Endothelial cell of umbilical vein (primary cell): ENCODE data around the gene LEAP2. TPM values are rescaled to one million over a fixed set of nuclear protein-coding genes. Genes with fewer than 3 reads are reported as not detected.

Source experiments
- BruUV-seq: library from RNA; stranded (reverse); fragments of 400-500 nt; replicated peaks from 2 replicates; lab custom pipeline; 2021; lab: Mats Ljungman, UMichigan
- CTCF ChIA-PET: fragments of 300-600, 350-600 bp; sonication (Branson Sonifier 250); formaldehyde crosslinking; loops from one replicate; lab custom pipeline; 2021; ENCODE audit warnings: antibody characterized with exemption, inconsistent platforms; lab: Charles Lee
- POLR2A ChIA-PET: fragments of 300-600, 350-600 bp; sonication (Branson Sonifier 250); formaldehyde crosslinking; loops from one replicate; lab custom pipeline; 2021; ENCODE audit warnings: antibody characterized with exemption, inconsistent platforms; lab: Charles Lee
- DNase-seq: peaks from one replicate; pipeline ENCODE4 v3.0.0-alpha.2; 2011; ENCODE audit warnings: low read depth, low spot score
- FAIRE-seq: peaks from 2 replicates; lab custom pipeline; 2011; peaks lifted over from hg19 to GRCh38; lab: Jason Lieb, UNC
- H2AFZ ChIP-seq: 2 replicates; pipeline ENCODE4 v1.6.0; 2012; ENCODE audit warnings: low read depth, low read length, control low read depth, inconsistent platforms
- H3K27ac ChIP-seq: 2 replicates; pipeline ENCODE4 v1.5.1; 2011; ENCODE audit warnings: low read depth, mild to moderate bottlenecking, control low read depth, low read length, moderate library complexity; ENCODE audit not compliant: insufficient read depth
- H3K27me3 ChIP-seq, 2 experiments: 2 replicates each; pipeline versions ENCODE4 v1.6.0 to v1.6.1; 2011; ENCODE audit warnings: low read length in 2 of 2, mixed read lengths in 1 of 2; ENCODE audit not compliant: control insufficient read depth in 2 of 2, insufficient read depth in 2 of 2
- H3K36me3 ChIP-seq, 2 experiments: 2 replicates in 1 of 2; 3 replicates in 1 of 2; pipeline ENCODE4 v1.5.1; 2011; ENCODE audit warnings: low read length in 2 of 2, mild to moderate bottlenecking in 1 of 2, moderate library complexity in 1 of 2; ENCODE audit not compliant: control insufficient read depth in 2 of 2, insufficient read depth in 2 of 2; ENCODE audit errors: extremely low read depth in 1 of 2
- H3K4me1 ChIP-seq: 3 replicates; pipeline ENCODE4 v1.5.1; 2011; ENCODE audit warnings: mild to moderate bottlenecking, low read length; ENCODE audit not compliant: control insufficient read depth, insufficient read depth; ENCODE audit errors: extremely low read depth
- H3K4me2 ChIP-seq: 2 replicates; pipeline ENCODE4 v1.6.1; 2011; ENCODE audit warnings: low read length, control low read depth, mixed read lengths; ENCODE audit not compliant: insufficient read depth
- H3K4me3 ChIP-seq, 3 experiments: fragments of 200-600 bp in 1 of 3; sonication (generic), shearing (Covaris generic) in 1 of 3; replicated peaks in 1 of 3; 2 replicates each; pipeline ENCODE4 v1.5.1; 2011 to 2016; ENCODE audit warnings: control low read depth in 3 of 3, low read length in 3 of 3, mild to moderate bottlenecking in 2 of 3, inconsistent platforms in 1 of 3, low read depth in 1 of 3, moderate library complexity in 1 of 3; ENCODE audit not compliant: insufficient read depth in 1 of 3
- H3K79me2 ChIP-seq: 2 replicates; pipeline ENCODE4 v1.6.0; 2012; ENCODE audit warnings: low read length, inconsistent platforms; ENCODE audit not compliant: control insufficient read depth, insufficient read depth
- H3K9ac ChIP-seq: replicated peaks from 2 replicates; pipeline ENCODE3; 2011; ENCODE audit warnings: low read length, control low read depth; ENCODE audit not compliant: insufficient read depth; ENCODE audit errors: extremely low read depth
- H3K9me1 ChIP-seq: replicated peaks from 3 replicates; pipeline ENCODE4 v1.6.0; 2011; ENCODE audit warnings: mild to moderate bottlenecking, low read length; ENCODE audit not compliant: control insufficient read depth, insufficient read depth; ENCODE audit errors: extremely low read depth
- H3K9me3 ChIP-seq: replicated peaks from 2 replicates; pipeline ENCODE4 v1.5.1; 2012; ENCODE audit warnings: low read length, inconsistent platforms; ENCODE audit not compliant: control insufficient read depth, insufficient read depth
- H4K20me1 ChIP-seq: replicated peaks from 2 replicates; pipeline ENCODE3; 2011; ENCODE audit warnings: mild to moderate bottlenecking, low read length; ENCODE audit not compliant: control insufficient read depth, insufficient read depth; ENCODE audit errors: extremely low read depth
- CTCF ChIP-seq, 2 donors: IDR thresholded peaks; 1 replicate in 1 of 2; 2 replicates in 1 of 2; pipeline ENCODE4 v1.5.1; 2011; ENCODE audit warnings: low read length in 2 of 2, mild to moderate bottlenecking in 2 of 2, moderate library complexity in 2 of 2, control low read depth in 1 of 2, inconsistent platforms in 1 of 2, low read depth in 1 of 2; ENCODE audit not compliant: insufficient read depth in 1 of 2; ENCODE audit errors: extremely low read depth in 1 of 2
- EZH2 ChIP-seq: IDR thresholded peaks from 2 replicates; pipeline ENCODE4 v1.6.1; 2012; ENCODE audit warnings: borderline replicate concordance, low read depth, mild to moderate bottlenecking, moderate library complexity, low read length, inconsistent platforms; ENCODE audit not compliant: severe bottlenecking
- FOS ChIP-seq: IDR thresholded peaks from 2 replicates; pipeline ENCODE4 v1.6.1; 2011; ENCODE audit warnings: mild to moderate bottlenecking, low read length, moderate library complexity, borderline replicate concordance; ENCODE audit not compliant: insufficient read depth
- GATA2 ChIP-seq: IDR thresholded peaks from 2 replicates; pipeline ENCODE4 v1.7.0; 2011; ENCODE audit warnings: low read depth, mild to moderate bottlenecking, moderate library complexity, mixed read lengths, low read length; ENCODE audit not compliant: insufficient read length, insufficient read depth
- JUN ChIP-seq: IDR thresholded peaks from 2 replicates; pipeline ENCODE4 v1.6.1; 2011; ENCODE audit warnings: borderline replicate concordance, low read depth; ENCODE audit not compliant: insufficient read length, insufficient read depth
- MAX ChIP-seq: IDR thresholded peaks from 2 replicates; pipeline ENCODE4 v1.6.1; 2011; ENCODE audit not compliant: insufficient read depth, insufficient read length
- MYC ChIP-seq: IDR thresholded peaks from one replicate; pipeline ENCODE4 v1.6.1; 2011; ENCODE audit warnings: mild to moderate bottlenecking, low read depth, low read length
- POLR2A ChIP-seq: IDR thresholded peaks from 2 replicates; pipeline ENCODE4 v1.6.1; 2012; ENCODE audit warnings: low read depth, mild to moderate bottlenecking, control low read depth, low read length
- POLR2AphosphoS5 ChIP-seq: IDR thresholded peaks from 2 replicates; pipeline ENCODE4 v1.6.1; 2012; ENCODE audit warnings: low read depth, mild to moderate bottlenecking, control low read depth, low read length, moderate library complexity; ENCODE audit not compliant: insufficient read depth
- dilution Hi-C: fragments of 300-500 bp; cut with MboI; formaldehyde crosslinking; loops from one replicate; pipeline ENCODE4 v1.15.0; 2019; ENCODE audit warnings: low sequenced_read_pairs; ENCODE audit not compliant: extremely low pct_ligation_motif_present
- intact Hi-C: fragments of 100-400 bp; cut with micrococcal nuclease; formaldehyde crosslinking; loops from one replicate; pipeline ENCODE4 v1.10.0; 2022
- polyA plus RNA-seq, 4 experiments: library from polyadenylated mRNA; depleted of rRNA in 3 of 4; stranded (reverse) in 3 of 4; unstranded in 1 of 4; fragments of >200 nt; gene quantifications; 2 replicates each; pipeline versions ENCODE4 v1.2.1 to v1.2.3, GENCODE V29; 2011 to 2012; ENCODE audit warnings: missing spikeins in 1 of 4
- total RNA-seq: library from RNA; stranded (reverse); gene quantifications from 2 replicates; pipeline ENCODE4 v1.2.3, GENCODE V29; 2021

Gene LEAP2
- total and polyA plus RNA-seq, 2 donors (not counting 3 experiments of a cell fraction or from before 2014, with no cell fraction given) = 0.37 to 0.40 TPM

- CTCF ChIA-PET = interaction anchor here (0.8 kb wide), 1 partner anchor 24 kb away, joined by 3 read pairs; no protein-coding TSS in a partner anchor
- no peak for FAIRE-seq
- Histone ChIP-seq H3K36me3 (no peaks in the 10 kb centered on the region), H3K4me2 (no peak overlapping the region), H3K79me2 (no peaks in the 10 kb centered on the region), H3K27ac (no peak overlapping the region), H3K27me3 (no peaks in the 10 kb centered on the region), H3K4me1 (peaks cover 22% of the 10 kb centered on the region), H3K9ac (no peak overlapping the region), H4K20me1 (no peaks in the 10 kb centered on the region), H3K9me3 (no peaks in the 10 kb centered on the region), H3K4me3 (no peak overlapping the region), H3K9me1 (no peaks in the 10 kb centered on the region), H2AFZ (no peak overlapping the region)
- no peak for DNase-seq
- TF ChIP-seq POLR2AphosphoS5 = no peak
- no peak for TF ChIP-seq CTCF (IDR thresholded peaks at IDR 0.05; ENCODE audit: extremely low read depth in 1 of 2, insufficient read depth in 1 of 2, low read depth in 1 of 2, low read length in 2 of 2)
- no peak for TF ChIP-seq POLR2A
- TF ChIP-seq JUN = no peak
- TF ChIP-seq GATA2 = no peak
- no peak for TF ChIP-seq EZH2
- TF ChIP-seq MYC = no peak
- TF ChIP-seq FOS = no peak
- TF ChIP-seq MAX = no peak
- intact Hi-C loops = no loop called here
- no TSS peak for BruUV-seq
- dilution Hi-C loops = no loop called here
- POLR2A ChIA-PET = no interaction called here
These were observed 35.6 kb upstream of the LEAP2 start for GRCh38 chr5:132837868-132838267.
